ENCODE measurements around the gene BBS10. TPM values are rescaled to one million over a fixed set of nuclear protein-coding genes. Genes with fewer than 3 reads are reported as not detected.

The BBS10 gene
- total and polyA plus RNA-seq, 2 of the 8 experiments (the other 6 are each of a cell fraction or from before 2014, with no cell fraction given), result 4.4 to 9.2 TPM

GRCh38 chr12:76332606-76333005 lies 15.6 kb downstream of the BBS10 start:
- Histone ChIP-seq H3K4ac (replicated peaks; ENCODE audit: insufficient read length, low read depth, low read length) (no peak overlapping the region), H4K8ac (ENCODE audit: extremely low read depth, insufficient read depth, low read length) (no peak overlapping the region), H3K4me1 (replicated peaks in 1 of 4; ENCODE audit: control insufficient read depth in 3 of 4, insufficient read depth in 4 of 4, low read length in 3 of 4) (no peaks in the 10 kb centered on the region), H3K23ac (ENCODE audit: insufficient read length) (no peak overlapping the region), H4K20me1 (replicated peaks in 1 of 2; ENCODE audit: control insufficient read depth in 1 of 2, insufficient read depth in 2 of 2, low read length in 2 of 2) (no peaks in the 10 kb centered on the region), H3K9ac (replicated peaks in 1 of 4; ENCODE audit: extremely low read depth in 1 of 4, low read depth in 3 of 4, low read length in 3 of 4) (no peak overlapping the region), H2AFZ (ENCODE audit: low read length) (no peak overlapping the region), H3K27ac (ENCODE audit: low read depth, low read length) (no peak overlapping the region), H4K91ac (replicated peaks; ENCODE audit: insufficient read length, low read length) (no peak overlapping the region), H2BK15ac (ENCODE audit: low read length) (no peak overlapping the region), H2BK5ac (ENCODE audit: low read depth, low read length) (no peak overlapping the region), H3K56ac (replicated peaks; ENCODE audit: insufficient read length, low read depth, low read length) (no peak overlapping the region), H2BK120ac (replicated peaks; ENCODE audit: low read depth, low read length) (no peak overlapping the region), H3K9me3 (ENCODE audit: insufficient read depth in 2 of 2, low read depth in 1 of 2, low read length in 1 of 2) (peaks cover 0 to 4% of the 10 kb centered on the region in 2 experiments; a peak in 1 of 4 replicates), H3K4me3 (ENCODE audit: extremely low read depth in 1 of 4, insufficient read depth in 2 of 4, low read depth in 3 of 4, low read length in 4 of 4) (no peak overlapping the region), H3K36me3 (ENCODE audit: control insufficient read depth in 2 of 4, insufficient read depth in 4 of 4, low read length in 3 of 4) (no peaks in the 10 kb centered on the region), H3K27me3 (replicated peaks in 1 of 4; ENCODE audit: control insufficient read depth in 3 of 4, extremely low read depth in 1 of 4, insufficient read depth in 3 of 4, low read length in 3 of 4) (no peaks in the 10 kb centered on the region), H2BK20ac (ENCODE audit: low read length) (no peak overlapping the region), H3K23me2 (ENCODE audit: low read depth, low read length) (no peaks in the 10 kb centered on the region; the same call in 1 of the 2 replicates), H4K5ac (ENCODE audit: insufficient read length, low read depth, low read length) (no peak overlapping the region), H3K79me2 (ENCODE audit: control insufficient read depth in 1 of 2, insufficient read depth in 2 of 2, low read length in 2 of 2) (no peaks in the 10 kb centered on the region), H2BK12ac (ENCODE audit: low read depth, low read length) (no peak overlapping the region), H3K18ac (ENCODE audit: extremely low read depth, low read length) (no peak overlapping the region), H2AK5ac (ENCODE audit: low read depth, low read length) (no peak overlapping the region), H3K14ac (ENCODE audit: insufficient read length) (no peak overlapping the region), H3K4me2 (ENCODE audit: insufficient read depth in 1 of 2, low read depth in 2 of 2, low read length in 2 of 2) (no peak overlapping the region), H3K79me1 (ENCODE audit: low read depth, low read length) (no peaks in the 10 kb centered on the region)
- DNase-seq (ENCODE audit: low read depth in 1 of 2, low spot score in 2 of 2) (no peak), FAIRE-seq (no peak)
- 77% methylated on average over 1 of the region's 1 CpG; no CpG with 5 or more reads in 1 of the 2 experiments for WGBS, 2 experiments (ENCODE audit: extremely low coverage in 1 of 2, insufficient coverage in 1 of 2, insufficient read length in 1 of 2, insufficient replicate concordance in 2 of 2, low coverage in 1 of 2, low lambda C conversion rate in 2 of 2, missing lambda C conversion rate in 1 of 2)
- ChIA-PET CTCF (ENCODE audit: partially characterized antibody) (no interaction called here), POLR2A (ENCODE audit: partially characterized antibody) (no interaction called here)
- TF ChIP-seq SUZ12 (IDR thresholded peaks at IDR 0.05; ENCODE audit: low read length), result no peak
- TF ChIP-seq RBBP5 (IDR thresholded peaks at IDR 0.05; ENCODE audit: borderline replicate concordance, low read depth, low read length), result no peak
- no peak for TF ChIP-seq HDAC6 (IDR thresholded peaks at IDR 0.05; ENCODE audit: low read depth, low read length)
- no peak for TF ChIP-seq CBX5 (IDR thresholded peaks at IDR 0.05; ENCODE audit: low read depth, low read length)

Data from H1 (cell line).